GM12878 (cell line): ENCODE data around the gene PSMB9. TPM values are rescaled to one million over a fixed set of nuclear protein-coding genes. Genes with fewer than 3 reads are reported as not detected.

Source experiments
- ATAC-seq: fragments of 200-7000 bp; cut with Tn5 transposase; 3 replicates; pipeline ENCODE4 v1.9.1; 2020; ENCODE audit warnings: mild to moderate bottlenecking, moderate library complexity
- BruUV-seq: library from RNA; stranded (reverse); fragments of 400-500 nt; replicated peaks from 2 replicates; lab custom pipeline; 2021; lab: Mats Ljungman, UMichigan
- CTCF ChIA-PET: fragments of 300-600 bp; sonication (Branson Sonifier 250); formaldehyde crosslinking; extraction: SDS; loops from one replicate; lab custom pipeline; 2021; ENCODE audit warnings: inconsistent platforms; lab: Yijun Ruan, JAX
- POLR2A ChIA-PET: fragments of 350-600 bp; formaldehyde crosslinking; extraction: SDS; loops from one replicate; lab custom pipeline; 2021; ENCODE audit warnings: inconsistent platforms; lab: Charles Lee
- RAD21 ChIA-PET: fragments of 300-600 bp; sonication (Branson Sonifier 250); formaldehyde crosslinking; loops from one replicate; lab custom pipeline; 2023; ENCODE audit warnings: antibody characterized with exemption; ENCODE audit not compliant: unreplicated experiment; lab: Charles Lee
- SMC1A ChIA-PET: fragments of 300-600 bp; sonication (Branson Sonifier 250); formaldehyde crosslinking; loops from one replicate; lab custom pipeline; 2023; ENCODE audit not compliant: unreplicated experiment, uncharacterized antibody; lab: Charles Lee
- DNase-seq: peaks from one replicate; pipeline ENCODE4 v3.0.0-alpha.2; 2011; ENCODE audit warnings: low read depth, low spot score
- FAIRE-seq: peaks from 3 replicates; lab custom pipeline; 2011; peaks lifted over from hg19 to GRCh38; lab: Jason Lieb, UNC
- H2AFZ ChIP-seq: 2 replicates; pipeline ENCODE4 v1.6.0; 2011; ENCODE audit warnings: low read depth, low read length, control low read depth; ENCODE audit not compliant: control insufficient read depth
- H3K27ac ChIP-seq: 2 replicates; pipeline ENCODE4 v1.5.1; 2011; ENCODE audit warnings: control low read depth; ENCODE audit not compliant: control insufficient read depth, insufficient read depth
- H3K27me3 ChIP-seq, 2 experiments: replicated peaks in 1 of 2; 2 replicates each; pipeline versions ENCODE4 v1.6.0 to v1.6.1; 2011; ENCODE audit warnings: low read length in 1 of 2; ENCODE audit not compliant: control insufficient read depth in 2 of 2, insufficient read depth in 2 of 2
- H3K36me3 ChIP-seq, 2 experiments: 2 replicates each; pipeline ENCODE4 v1.5.1; 2011; ENCODE audit warnings: low read length in 1 of 2; ENCODE audit not compliant: control insufficient read depth in 2 of 2, insufficient read depth in 2 of 2
- H3K4me1 ChIP-seq: 2 replicates; pipeline ENCODE4 v1.6.1; 2011; ENCODE audit warnings: mild to moderate bottlenecking, low read length, moderate library complexity, mixed read lengths; ENCODE audit not compliant: control insufficient read depth, insufficient read depth
- H3K4me2 ChIP-seq: 2 replicates; pipeline ENCODE4 v1.6.0; 2011; ENCODE audit warnings: control low read depth; ENCODE audit not compliant: control insufficient read depth, insufficient read depth
- H3K4me3 ChIP-seq: fragments of 200-600 bp; sonication (generic); 2 replicates; pipeline ENCODE4 v1.5.1; 2016
- H3K79me2 ChIP-seq: 2 replicates; pipeline ENCODE4 v1.6.0; 2011; ENCODE audit warnings: low read length; ENCODE audit not compliant: control insufficient read depth, insufficient read depth
- H3K9ac ChIP-seq: 2 replicates; pipeline ENCODE4 v1.8.0; 2011; ENCODE audit warnings: low read length, control low read depth, mixed read lengths; ENCODE audit not compliant: control insufficient read depth, insufficient read depth
- H3K9me3 ChIP-seq: replicated peaks from 3 replicates; pipeline ENCODE4 v1.5.1; 2011; ENCODE audit warnings: mild to moderate bottlenecking, low read length; ENCODE audit not compliant: control insufficient read depth, insufficient read depth
- H4K20me1 ChIP-seq: 2 replicates; pipeline ENCODE4 v1.6.0; 2011; ENCODE audit not compliant: control insufficient read depth, insufficient read depth
- BRCA1 ChIP-seq: IDR thresholded peaks from 2 replicates; pipeline ENCODE4 v1.6.1; 2011; ENCODE audit warnings: low read depth, low read length, improper control_type of control experiment
- JUND ChIP-seq: IDR thresholded peaks from 2 replicates; pipeline ENCODE4 v1.6.1; 2012; ENCODE audit warnings: low read depth, mild to moderate bottlenecking, low read length, improper control_type of control experiment, moderate library complexity
- MTA2 ChIP-seq: fragments of 450-650 bp; IDR thresholded peaks from 2 replicates; pipeline ENCODE4 v1.6.1; 2016; ENCODE audit warnings: low read depth, mild to moderate bottlenecking, moderate library complexity
- POLR2A ChIP-seq: IDR thresholded peaks from 2 replicates; pipeline ENCODE4 v1.6.1; 2011; ENCODE audit warnings: low read depth, mild to moderate bottlenecking, low read length
- RFX5 ChIP-seq: IDR thresholded peaks from 2 replicates; pipeline ENCODE4 v1.6.1; 2011; ENCODE audit warnings: low read depth, low read length, improper control_type of control experiment
- SPI1 ChIP-seq: IDR thresholded peaks from 2 replicates; pipeline ENCODE4 v1.6.1; 2011; ENCODE audit warnings: low read depth, mild to moderate bottlenecking, low read length, moderate library complexity, borderline replicate concordance; ENCODE audit not compliant: insufficient read depth
- SUPT20H ChIP-seq: IDR thresholded peaks from 2 replicates; pipeline ENCODE4 v1.6.1; 2011; ENCODE audit warnings: low read depth, mild to moderate bottlenecking, low read length, moderate library complexity, borderline replicate concordance; ENCODE audit not compliant: control insufficient read depth
- TAF1 ChIP-seq: IDR thresholded peaks from 2 replicates; pipeline ENCODE4 v1.6.1; 2011; ENCODE audit warnings: mild to moderate bottlenecking, low read depth, low read length, borderline replicate concordance
- ZSCAN29 ChIP-seq: fragments of 450-650 bp; IDR thresholded peaks from 2 replicates; pipeline ENCODE4 v1.6.1; 2017; ENCODE audit warnings: mild to moderate bottlenecking, moderate library complexity
- WGBS: methylation state at CpG from one replicate; pipeline ENCODE4 v1.1.6; 2016; ENCODE audit warnings: low lambda C conversion rate; ENCODE audit not compliant: insufficient replicate concordance, insufficient coverage; ENCODE audit errors: missing lambda C conversion rate; 5-methylcytosine and 5-hydroxymethylcytosine counted together
- in situ Hi-C: fragments of 300-500 bp; cut with MboI; formaldehyde crosslinking; loops from 9 replicates; pipeline ENCODE4 v1.14.3; 2018; ENCODE audit warnings: mixed read lengths
- intact Hi-C: fragments of 100-400 bp; cut with micrococcal nuclease; formaldehyde crosslinking; loops from one replicate; pipeline ENCODE4 v1.14.2; 2022; ENCODE audit not compliant: unreplicated experiment
- polyA plus RNA-seq, 11 experiments: library from polyadenylated mRNA; depleted of rRNA in 4 of 11; unstranded in 6 of 11; stranded (reverse) in 5 of 11; fragments of >200 nt; fragmentation: Nextera tagmentation in 4 of 11; fragmentation: Illumina TruSeq in 1 of 11; extraction: Ambion mirVana in 4 of 11; extraction: Trizol in 1 of 11; gene quantifications; 1 replicate in 1 of 11; 2 replicates in 10 of 11; pipeline versions ENCODE4 v1.2.1 to v1.2.3, GENCODE V29; 2011 to 2016; ENCODE audit warnings: inconsistent platforms in 2 of 11, missing spikeins in 2 of 11, low read depth in 1 of 11
- total RNA-seq, 4 experiments: library from RNA; depleted of rRNA in 3 of 4; stranded (reverse); fragments of >200 nt in 3 of 4; fragmentation: Illumina TruSeq in 1 of 4; extraction: Trizol in 1 of 4; gene quantifications; 2 replicates each; pipeline versions ENCODE4 v1.2.1 to v1.2.3, GENCODE V29; 2013 to 2021
- TF ChIP-seq, protein P1 (sequence below): fragments of 450-650 bp; formaldehyde crosslinking; IDR thresholded peaks from 2 replicates; pipeline ENCODE4 v1.4.0; 2020; ENCODE audit warnings: mild to moderate bottlenecking, moderate library complexity

Gene PSMB9
- total and polyA plus RNA-seq, 10 of the 15 experiments (the other 5 are each of a cell fraction or from before 2014, with no cell fraction given): 167 to 517 (median 275) TPM

DNA sequence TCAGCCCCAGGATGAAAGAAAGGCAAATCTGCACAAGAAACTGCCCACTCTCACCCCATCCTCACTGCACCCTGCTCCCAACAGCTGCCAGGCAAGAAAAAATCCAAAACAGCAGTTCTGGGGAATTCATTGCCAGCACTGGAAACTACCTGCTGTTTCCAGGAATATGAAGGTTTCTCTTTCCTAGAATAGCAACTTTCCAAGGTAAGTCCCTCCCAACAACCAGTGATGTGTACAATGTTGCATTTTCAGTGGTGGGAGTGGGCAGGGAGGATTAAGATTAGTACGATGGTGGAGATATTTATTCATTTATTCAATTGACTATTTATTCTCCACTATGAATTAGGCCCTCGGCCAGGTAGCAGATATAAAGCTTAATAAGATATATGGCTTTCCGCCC is 27.0 kb upstream of the PSMB9 start:
- FAIRE-seq: no peak

More for the DNA sequence above, 27.0 kb upstream of the PSMB9 start:
- Histone ChIP-seq H3K27me3 (no peaks in the 10 kb centered on the region), H3K4me1 (no peaks in the 10 kb centered on the region), H3K27ac (no peak overlapping the region), H4K20me1 (no peaks in the 10 kb centered on the region), H3K36me3 (peaks cover 7 to 24% of the 10 kb centered on the region in 2 experiments), H3K79me2 (no peaks in the 10 kb centered on the region), H3K4me2 (no peak overlapping the region), H2AFZ (no peak overlapping the region), H3K9ac (no peak overlapping the region), H3K9me3 (no peaks in the 10 kb centered on the region), H3K4me3 (no peak overlapping the region)
- CTCF ChIA-PET: interaction anchor here (0.6 to 4.3 kb wide), 7 partner anchors 8 to 158 kb away, joined by 3 to 66 read pairs (median 7); partner anchors contain the start of gene TAP2
- SMC1A ChIA-PET: interaction anchor here (1.1 to 4.1 kb wide), 4 partner anchors 26 to 440 kb away, joined by 3 to 51 read pairs (median 6); partner anchors contain the start of gene TAP1
- in situ Hi-C loops (no loop called here), intact Hi-C loops (loop anchor here (5.0 kb wide), 1 partner anchor 40 kb away; no protein-coding TSS in a partner anchor)
- TF ChIP-seq SUPT20H (no peak), POLR2A (no peak), RFX5 (no peak), MTA2 (no peak), BRCA1 (no peak), ZSCAN29 (no peak), SPI1 (no peak), JUND (no peak), TAF1 (no peak)
- TF ChIP-seq, protein P1, sequence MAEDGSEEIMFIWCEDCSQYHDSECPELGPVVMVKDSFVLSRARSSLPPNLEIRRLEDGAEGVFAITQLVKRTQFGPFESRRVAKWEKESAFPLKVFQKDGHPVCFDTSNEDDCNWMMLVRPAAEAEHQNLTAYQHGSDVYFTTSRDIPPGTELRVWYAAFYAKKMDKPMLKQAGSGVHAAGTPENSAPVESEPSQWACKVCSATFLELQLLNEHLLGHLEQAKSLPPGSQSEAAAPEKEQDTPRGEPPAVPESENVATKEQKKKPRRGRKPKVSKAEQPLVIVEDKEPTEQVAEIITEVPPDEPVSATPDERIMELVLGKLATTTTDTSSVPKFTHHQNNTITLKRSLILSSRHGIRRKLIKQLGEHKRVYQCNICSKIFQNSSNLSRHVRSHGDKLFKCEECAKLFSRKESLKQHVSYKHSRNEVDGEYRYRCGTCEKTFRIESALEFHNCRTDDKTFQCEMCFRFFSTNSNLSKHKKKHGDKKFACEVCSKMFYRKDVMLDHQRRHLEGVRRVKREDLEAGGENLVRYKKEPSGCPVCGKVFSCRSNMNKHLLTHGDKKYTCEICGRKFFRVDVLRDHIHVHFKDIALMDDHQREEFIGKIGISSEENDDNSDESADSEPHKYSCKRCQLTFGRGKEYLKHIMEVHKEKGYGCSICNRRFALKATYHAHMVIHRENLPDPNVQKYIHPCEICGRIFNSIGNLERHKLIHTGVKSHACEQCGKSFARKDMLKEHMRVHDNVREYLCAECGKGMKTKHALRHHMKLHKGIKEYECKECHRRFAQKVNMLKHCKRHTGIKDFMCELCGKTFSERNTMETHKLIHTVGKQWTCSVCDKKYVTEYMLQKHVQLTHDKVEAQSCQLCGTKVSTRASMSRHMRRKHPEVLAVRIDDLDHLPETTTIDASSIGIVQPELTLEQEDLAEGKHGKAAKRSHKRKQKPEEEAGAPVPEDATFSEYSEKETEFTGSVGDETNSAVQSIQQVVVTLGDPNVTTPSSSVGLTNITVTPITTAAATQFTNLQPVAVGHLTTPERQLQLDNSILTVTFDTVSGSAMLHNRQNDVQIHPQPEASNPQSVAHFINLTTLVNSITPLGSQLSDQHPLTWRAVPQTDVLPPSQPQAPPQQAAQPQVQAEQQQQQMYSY (CRISPR knock-in tag): no peak
- no TSS peak for BruUV-seq
- no peak for DNase-seq
- no peak for ATAC-seq
- POLR2A ChIA-PET: interaction anchor here (1.3 to 2.3 kb wide), 3 partner anchors 11 to 29 kb away, joined by 3 to 11 read pairs (median 5); partner anchors contain the start of gene TAP2
- WGBS: 98% methylated on average over 3 of the region's 3 CpGs
- RAD21 ChIA-PET: interaction anchor here (1.1 to 2.0 kb wide), 2 partner anchors 12 to 41 kb away, joined by 8 to 9 read pairs; partner anchors contain the start of gene TAP2
